HG02588 (cell line): ENCODE data around the gene RAB29.

Experiments used
- ATAC-seq: cut with Tn5 transposase; IDR thresholded peaks from one replicate; pipeline ENCODE4 v1.9.1; 2021; ENCODE audit warnings: mild to moderate bottlenecking, moderate library complexity; ENCODE audit not compliant: unreplicated experiment

Gene RAB29

DNA sequence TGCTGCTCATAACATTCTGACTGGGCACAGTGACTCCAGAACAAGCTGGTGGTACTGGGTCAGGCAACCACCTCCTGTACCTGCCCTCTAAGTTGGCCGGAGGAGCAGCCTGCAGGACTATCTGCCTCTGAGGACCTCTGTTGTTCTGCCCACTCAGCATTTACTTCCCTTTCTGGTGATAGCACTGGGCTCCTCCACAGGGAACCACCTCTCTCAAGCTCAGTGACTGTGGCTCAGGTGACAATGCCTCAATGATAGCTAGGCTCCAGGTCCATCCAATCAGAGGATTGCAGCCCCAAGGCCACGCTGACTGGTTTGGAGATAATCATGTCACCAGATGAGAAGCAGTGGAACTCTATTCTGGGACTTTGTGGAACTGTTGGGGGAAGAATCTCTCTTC, 21.9 kb upstream of the RAB29 start:
- no peak for ATAC-seq

- ATAC-seq = peak; percentile 55
These were observed 18.9 kb upstream of the RAB29 start for GRCh38 chr1:205794011-205794730.

DNA sequence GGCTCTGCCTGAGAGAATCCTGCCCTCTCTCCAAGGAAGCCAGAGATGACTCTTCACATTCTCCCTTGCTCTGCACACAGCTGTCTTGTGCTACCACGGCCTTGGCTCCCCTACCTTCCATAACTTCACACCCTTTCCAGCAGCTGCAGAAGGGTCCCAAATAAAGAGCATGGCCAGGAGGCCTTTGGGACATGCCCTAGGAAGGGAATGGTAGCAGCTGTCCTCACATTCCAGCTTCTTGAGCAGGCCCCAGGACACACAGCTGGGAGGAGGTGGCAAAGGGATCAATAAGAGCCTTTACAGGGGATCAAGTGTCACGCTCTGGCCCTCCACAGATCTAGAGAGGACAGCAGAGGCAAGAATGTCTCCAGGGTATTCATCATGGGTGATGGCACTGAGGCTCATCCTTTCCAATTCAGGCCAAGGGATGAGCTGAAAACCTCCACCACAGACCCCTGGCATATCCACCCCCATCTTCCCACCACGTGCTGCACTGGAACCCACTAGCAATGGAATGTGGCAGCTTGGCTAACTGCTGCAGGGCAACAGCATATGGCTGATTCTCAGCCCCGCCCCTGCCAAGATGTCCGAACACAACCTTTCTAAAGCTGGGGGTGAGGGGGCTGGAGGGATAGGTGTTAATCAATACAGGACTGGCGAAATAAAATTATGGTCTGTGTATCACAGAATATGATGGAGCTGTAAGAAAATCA, 17.8 kb upstream of the RAB29 start:
- ATAC-seq = no peak

DNA sequence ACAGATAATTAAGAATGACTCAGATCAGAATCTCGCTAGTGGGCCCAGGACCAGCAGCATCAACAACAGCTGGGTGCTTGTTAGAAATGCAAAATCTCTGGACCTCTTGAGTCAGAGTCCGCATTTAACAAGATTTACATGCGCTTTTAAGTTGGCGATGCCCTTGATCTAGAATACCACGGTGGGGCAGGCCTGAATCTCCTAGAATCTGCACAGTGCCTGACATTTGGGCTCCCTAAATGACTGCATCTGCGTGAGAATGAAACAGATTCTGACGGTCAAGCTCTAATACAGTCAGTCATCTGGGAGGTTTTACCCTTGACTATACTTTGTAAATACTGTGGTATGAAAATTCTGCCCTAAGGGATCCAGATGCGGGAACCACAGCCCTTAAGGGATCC, 17.2 kb upstream of the RAB29 start:
- peak; percentile 47 for ATAC-seq

- ATAC-seq = no peak
These were observed 16.4 kb upstream of the RAB29 start for GRCh38 chr1:205791568-205792180.

DNA sequence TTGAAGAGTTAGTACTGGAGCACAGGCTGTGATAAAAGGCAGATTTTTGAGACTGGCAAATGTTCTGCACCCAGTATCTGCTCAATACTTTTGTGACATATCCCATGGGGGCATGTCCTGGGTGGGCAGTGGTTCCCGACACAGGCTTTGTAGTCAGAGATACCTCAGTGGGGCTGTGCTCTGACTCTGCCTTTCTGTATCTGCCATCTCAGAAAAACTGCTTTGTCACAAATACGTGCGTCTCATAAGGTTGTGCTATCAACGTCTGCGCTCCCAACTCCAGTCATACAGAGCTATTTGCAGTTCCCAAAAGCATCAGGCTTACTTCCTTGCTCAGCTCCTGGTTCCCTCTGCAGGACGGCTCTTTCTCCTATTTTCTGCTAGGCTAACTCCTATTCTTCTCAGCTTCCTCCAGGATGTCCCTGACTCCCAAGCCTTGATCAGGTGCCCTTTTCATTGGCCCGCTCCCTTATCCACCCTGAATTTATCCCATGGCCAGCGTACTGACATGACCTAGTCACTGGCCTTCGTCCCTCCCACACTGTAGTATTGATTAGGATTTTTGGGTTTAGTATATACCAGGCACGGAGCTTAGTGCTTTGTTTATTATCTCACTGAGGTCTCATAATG, 12.1 kb upstream of the RAB29 start:
- ATAC-seq = no peak

GRCh38 chr1:205786601-205787000, 11.3 kb upstream of the RAB29 start:
- no peak for ATAC-seq

- no peak for ATAC-seq
These were observed 10.2 kb upstream of the RAB29 start for GRCh38 chr1:205785446-205785845.

GRCh38 chr1:205783904-205784303, 8.6 kb upstream of the RAB29 start:
- ATAC-seq = no peak

DNA sequence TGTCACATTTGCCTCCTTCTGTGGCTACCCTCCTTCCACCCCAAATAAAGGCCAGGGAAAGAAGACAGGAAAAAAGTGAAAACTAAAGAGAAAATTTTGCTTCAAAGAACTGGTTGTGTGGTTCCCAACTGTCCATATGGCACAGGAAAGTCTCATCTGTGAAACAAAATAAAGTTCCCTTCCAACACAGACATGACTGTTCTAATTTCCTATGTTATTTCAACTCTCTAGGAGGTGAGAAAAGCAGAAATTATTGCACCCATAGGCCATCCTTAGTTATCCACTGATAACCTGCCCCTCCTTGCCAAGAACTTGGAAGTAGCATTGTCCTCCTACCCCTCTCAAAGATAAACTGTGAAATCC, 8.1 kb upstream of the RAB29 start:
- no peak for ATAC-seq

DNA sequence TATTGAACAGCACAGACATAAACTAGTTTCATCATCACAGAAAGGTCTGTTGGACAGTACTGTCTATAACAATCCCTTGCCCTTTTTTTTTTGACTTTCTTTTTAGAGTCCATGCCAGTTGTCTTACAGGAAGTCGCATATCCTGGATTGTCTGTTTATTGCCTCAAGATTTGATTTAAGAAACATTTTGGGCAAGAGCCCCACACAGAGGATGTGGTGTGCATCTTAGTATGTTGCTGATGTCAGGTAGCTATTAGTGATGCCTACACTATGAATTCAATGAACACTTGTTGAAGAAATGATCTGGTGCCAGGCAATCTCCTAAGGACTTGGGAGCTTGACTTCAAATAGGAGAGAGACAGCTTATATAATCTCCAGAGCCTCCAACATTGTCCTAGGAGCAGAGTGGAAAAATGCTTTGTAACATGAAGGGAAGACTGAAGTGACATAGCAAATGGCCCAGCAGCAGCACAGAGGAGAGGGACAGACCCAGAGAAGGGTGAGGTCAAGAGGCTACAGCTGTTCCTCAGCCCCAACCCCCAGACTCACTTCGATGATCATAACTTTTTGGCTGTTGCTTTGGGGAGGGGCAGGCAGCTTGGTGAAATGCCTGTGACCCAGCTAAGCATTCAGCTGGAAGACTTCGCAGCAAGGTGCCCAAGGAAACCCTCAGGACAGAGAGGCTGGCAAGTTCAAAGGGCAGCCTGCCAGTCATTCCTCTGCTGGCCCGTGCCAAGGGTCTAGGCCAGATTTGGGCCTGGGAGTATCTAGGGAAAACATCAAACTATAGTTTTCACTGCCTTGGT, 7.5 kb upstream of the RAB29 start:
- no peak for ATAC-seq

DNA sequence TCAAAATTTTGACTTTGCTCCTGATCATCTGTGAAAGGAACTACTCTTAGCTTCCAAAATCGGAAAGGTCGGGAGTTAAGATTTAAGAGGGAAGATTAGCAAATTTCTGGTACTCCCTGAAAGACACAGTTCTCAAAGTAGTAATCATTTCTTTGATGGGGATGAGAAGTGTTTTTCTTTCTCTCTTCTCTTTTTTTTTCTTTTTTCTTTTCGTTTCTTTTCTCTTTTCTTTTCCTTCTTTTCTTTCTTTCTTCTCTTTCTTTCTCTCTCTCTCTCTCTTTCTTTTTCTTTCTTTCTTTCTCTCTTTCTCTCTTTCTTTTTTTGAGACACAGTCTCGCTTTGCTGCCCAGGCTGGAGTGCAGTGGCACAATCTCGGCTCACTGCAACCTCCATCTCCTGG, 5.1 kb upstream of the RAB29 start:
- no peak for ATAC-seq

DNA sequence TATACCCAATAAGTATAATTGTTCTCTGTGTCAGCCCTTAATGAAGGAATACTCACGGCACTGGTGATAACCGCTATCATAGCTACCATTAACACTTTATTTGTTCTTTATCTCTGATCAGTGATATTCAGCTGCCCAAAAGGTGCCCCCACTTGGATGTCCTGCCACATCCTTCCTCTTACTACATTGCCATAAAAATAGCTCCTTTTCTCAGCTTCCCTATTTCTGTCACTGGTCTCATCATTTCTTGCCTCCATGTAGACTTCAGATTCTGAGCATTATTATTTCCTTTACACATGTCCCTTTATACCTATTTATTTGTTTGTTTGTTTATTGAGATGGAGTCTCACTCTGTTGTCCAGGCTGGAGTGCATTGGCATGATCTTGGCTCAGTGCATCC, 2.7 kb upstream of the RAB29 start:
- ATAC-seq = no peak

- ATAC-seq = no peak
These were observed 405 bp upstream of the RAB29 start for GRCh38 chr1:205775717-205776056.

- ATAC-seq = peak; percentile 32
These were observed 876 bp downstream of the RAB29 start for GRCh38 chr1:205774198-205775014.

GRCh38 chr1:205772607-205773032, 2.7 kb downstream of the RAB29 start:
- ATAC-seq = peak; percentile 34

- no peak for ATAC-seq
These were observed 4.7 kb downstream of the RAB29 start for GRCh38 chr1:205770618-205771017.

GRCh38 chr1:205769641-205770365, 5.5 kb downstream of the RAB29 start:
- no peak for ATAC-seq

GRCh38 chr1:205767248-205767647, 8.0 kb downstream of the RAB29 start:
- no peak for ATAC-seq

DNA sequence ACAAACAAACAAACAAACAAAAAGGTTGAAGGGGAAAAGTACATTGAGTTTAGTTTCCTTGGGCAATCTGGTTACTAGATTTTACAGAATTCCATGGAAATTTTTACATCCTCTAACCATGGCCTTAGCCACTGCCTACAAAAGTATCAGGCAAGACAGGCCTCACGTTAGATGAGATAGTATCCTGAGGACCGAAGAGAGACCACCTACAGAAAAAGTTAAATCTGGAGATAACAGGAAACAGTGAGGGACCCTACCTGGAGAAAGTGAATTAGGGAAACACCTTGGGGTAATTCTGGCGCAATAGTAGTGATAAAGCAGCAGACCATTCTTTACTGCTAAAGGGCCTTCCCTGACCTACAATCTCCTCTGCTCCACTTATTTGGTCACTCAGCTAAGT, 8.7 kb downstream of the RAB29 start:
- ATAC-seq = no peak
